Bronchial epithelial cell (primary cell): Measurements from ENCODE around the gene PLXNA4. TPM values are rescaled to one million over a fixed set of nuclear protein-coding genes. Genes with fewer than 3 reads are reported as not detected.
A peak's percentile ranks its signal among the peaks of the same experiment; 100 is the strongest.

Experiments used
- DNase-seq: peaks from one replicate; pipeline ENCODE4 v3.0.0-alpha.2; 2010; ENCODE audit warnings: low read depth
- FAIRE-seq: peaks from 2 replicates; lab custom pipeline; 2011; peaks lifted over from hg19 to GRCh38; lab: Jason Lieb, UNC
- H3K27me3 ChIP-seq: 2 replicates; pipeline ENCODE4 v1.5.1; 2011; ENCODE audit warnings: low read length; ENCODE audit not compliant: control insufficient read depth, insufficient read depth
- H3K36me3 ChIP-seq: 2 replicates; pipeline ENCODE4 v1.5.1; 2011; ENCODE audit warnings: low read length; ENCODE audit not compliant: control insufficient read depth, insufficient read depth
- H3K4me3 ChIP-seq: 2 replicates; pipeline ENCODE4 v1.5.1; 2011; ENCODE audit warnings: mild to moderate bottlenecking, low read depth, low read length, control low read depth
- total RNA-seq: library from RNA; depleted of rRNA; stranded (reverse); fragments of >200 nt; gene quantifications from 2 replicates; pipeline ENCODE4 v1.2.1, GENCODE V29; 2014
- TF ChIP-seq, protein P1 (sequence below): IDR thresholded peaks from 2 replicates; pipeline ENCODE4 v1.5.1; 2011; ENCODE audit warnings: mild to moderate bottlenecking, moderate library complexity, low read length, control low read depth, inconsistent platforms; ENCODE audit not compliant: insufficient read depth, severe bottlenecking

Gene PLXNA4
- total RNA-seq, 1 donor from 2014 or later, result under 0.01 TPM

DNA sequence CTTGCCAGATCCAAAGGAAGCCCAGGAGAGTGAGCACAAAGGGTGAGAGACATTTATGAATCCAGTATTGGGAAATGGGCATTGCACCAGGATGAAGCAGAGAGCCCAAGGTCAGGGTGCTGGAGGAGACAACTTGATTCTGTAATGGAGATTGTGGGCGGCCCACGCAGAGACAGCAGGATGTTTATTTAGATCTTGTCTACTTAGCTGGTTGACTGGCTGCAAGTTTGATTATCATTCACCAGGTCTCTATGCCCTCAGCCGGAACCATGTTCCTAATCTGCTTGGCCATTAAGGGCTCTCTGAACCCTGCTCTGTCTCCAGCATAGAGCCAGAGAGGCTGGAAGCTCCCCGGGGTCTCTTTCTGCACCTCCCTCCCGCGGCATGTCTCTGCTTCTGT, 188.7 kb downstream of the PLXNA4 start:
- no peak overlapping the region for H3K4me3 ChIP-seq
- FAIRE-seq (no peak), DNase-seq (no peak)
- TF ChIP-seq, protein P1, sequence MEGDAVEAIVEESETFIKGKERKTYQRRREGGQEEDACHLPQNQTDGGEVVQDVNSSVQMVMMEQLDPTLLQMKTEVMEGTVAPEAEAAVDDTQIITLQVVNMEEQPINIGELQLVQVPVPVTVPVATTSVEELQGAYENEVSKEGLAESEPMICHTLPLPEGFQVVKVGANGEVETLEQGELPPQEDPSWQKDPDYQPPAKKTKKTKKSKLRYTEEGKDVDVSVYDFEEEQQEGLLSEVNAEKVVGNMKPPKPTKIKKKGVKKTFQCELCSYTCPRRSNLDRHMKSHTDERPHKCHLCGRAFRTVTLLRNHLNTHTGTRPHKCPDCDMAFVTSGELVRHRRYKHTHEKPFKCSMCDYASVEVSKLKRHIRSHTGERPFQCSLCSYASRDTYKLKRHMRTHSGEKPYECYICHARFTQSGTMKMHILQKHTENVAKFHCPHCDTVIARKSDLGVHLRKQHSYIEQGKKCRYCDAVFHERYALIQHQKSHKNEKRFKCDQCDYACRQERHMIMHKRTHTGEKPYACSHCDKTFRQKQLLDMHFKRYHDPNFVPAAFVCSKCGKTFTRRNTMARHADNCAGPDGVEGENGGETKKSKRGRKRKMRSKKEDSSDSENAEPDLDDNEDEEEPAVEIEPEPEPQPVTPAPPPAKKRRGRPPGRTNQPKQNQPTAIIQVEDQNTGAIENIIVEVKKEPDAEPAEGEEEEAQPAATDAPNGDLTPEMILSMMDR, result no peak
- H3K27me3 ChIP-seq, result no peaks in the 10 kb centered on the region
- no peaks in the 10 kb centered on the region for H3K36me3 ChIP-seq

DNA sequence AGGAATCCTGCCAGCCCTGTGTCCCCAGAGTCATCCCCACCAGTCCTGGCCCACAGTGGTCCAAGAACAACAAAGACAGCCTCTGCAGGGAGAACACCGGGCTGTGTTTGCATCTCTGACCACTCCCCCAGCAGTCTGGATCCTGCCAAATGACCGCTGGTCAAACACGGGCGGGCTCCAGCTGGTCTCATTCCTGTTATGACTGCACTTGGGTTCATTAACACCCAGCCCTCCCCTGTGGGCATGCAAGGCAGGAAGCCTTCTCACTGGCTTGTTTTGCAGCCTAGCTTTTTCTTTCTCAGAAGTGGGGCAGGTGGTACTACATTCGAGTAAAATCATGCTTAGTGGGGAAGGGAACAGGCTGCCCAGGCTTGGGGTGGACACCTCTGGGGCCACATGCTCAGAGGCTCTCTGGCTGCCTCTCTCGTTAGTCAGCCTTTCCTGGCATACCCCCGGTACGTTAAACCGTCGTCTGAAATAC, 190.0 kb downstream of the PLXNA4 start:
- Histone ChIP-seq H3K4me3 (no peak overlapping the region), H3K27me3 (no peaks in the 10 kb centered on the region), H3K36me3 (no peaks in the 10 kb centered on the region)
- DNase-seq (peak; percentile 13), FAIRE-seq (no peak)
- TF ChIP-seq, protein P1, result no peak

DNA sequence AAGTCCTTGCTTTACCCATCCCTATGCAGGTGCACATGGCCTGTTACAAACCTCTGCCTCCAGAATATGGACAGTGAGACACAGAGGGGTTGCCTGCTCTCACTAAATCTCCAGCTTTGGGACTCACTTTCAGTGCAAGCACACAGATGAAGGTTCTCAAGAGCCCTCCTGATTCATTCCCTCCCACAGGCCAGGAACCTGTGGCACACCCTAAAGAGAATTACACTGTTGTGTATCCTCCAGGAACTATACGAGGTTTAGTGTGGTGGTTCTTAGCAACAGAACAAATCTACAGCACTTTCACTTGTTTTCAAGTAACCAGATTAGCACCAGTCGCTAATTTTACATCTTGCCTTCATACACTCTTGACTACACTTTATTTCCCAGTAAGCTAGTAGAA, 192.3 kb downstream of the PLXNA4 start:
- FAIRE-seq, result no peak
- Histone ChIP-seq H3K4me3 (no peak overlapping the region), H3K27me3 (no peaks in the 10 kb centered on the region), H3K36me3 (no peaks in the 10 kb centered on the region)
- DNase-seq, result no peak
- TF ChIP-seq, protein P1, result no peak

DNA sequence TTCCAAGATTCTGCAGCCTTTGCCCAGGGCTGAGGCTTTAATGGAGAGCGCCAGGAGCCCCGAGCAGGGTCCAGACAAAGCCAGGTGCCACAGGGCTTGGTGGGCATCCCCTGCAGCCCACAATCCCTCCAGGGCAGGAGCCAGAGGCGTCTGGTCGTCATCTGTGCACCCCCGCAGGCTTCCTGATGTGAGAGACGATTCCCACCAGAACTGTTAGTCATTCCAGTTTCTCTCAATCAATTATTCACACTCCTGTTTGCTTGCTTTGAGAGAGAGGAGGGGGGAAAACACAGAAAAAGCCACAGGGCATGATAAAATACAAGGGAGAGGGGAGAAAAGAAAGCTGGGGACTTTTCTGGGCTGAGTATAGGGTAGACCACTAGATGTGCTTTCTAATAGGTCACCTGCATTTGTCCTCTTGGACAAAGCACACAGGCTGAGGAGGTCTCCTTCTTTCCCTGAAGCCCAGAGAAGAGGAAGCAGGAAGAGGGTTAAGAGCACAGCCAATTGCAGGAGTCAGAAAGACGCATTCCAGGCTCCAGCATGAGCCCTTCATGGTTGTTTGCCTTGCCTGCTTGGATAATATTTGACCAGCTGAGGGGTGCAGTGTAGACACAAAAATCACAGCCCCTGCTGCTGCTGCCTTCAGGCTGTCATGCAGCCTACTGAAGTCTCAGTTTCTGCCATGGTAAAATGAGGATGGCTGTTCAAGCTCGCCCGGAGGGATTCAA, 194.4 kb downstream of the PLXNA4 start:
- TF ChIP-seq, protein P1, result no peak
- DNase-seq, result no peak
- FAIRE-seq, result no peak
- H3K4me3 ChIP-seq, result no peak overlapping the region
- H3K27me3 ChIP-seq, result no peaks in the 10 kb centered on the region
- no peaks in the 10 kb centered on the region for H3K36me3 ChIP-seq

DNA sequence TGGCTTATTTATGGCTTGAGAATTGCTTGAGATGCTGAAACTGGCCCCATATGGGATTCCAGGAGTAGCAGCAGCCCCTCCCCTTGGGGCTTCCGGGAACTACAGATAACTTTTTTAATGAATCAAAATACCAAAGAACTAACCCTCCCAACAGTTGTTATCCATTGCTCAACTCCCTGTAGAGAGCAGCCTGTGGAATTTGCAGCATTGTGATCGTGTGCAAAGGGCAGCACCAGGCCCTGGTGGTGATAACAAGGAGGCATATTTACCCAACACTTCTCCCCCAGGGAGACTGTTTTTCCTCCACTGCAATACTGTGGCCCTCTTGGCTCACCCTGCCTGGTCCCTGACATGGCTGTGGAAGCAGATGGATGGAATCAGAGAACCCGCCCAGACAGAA, 196.2 kb downstream of the PLXNA4 start:
- Histone ChIP-seq H3K4me3 (no peak overlapping the region), H3K36me3 (no peaks in the 10 kb centered on the region), H3K27me3 (no peaks in the 10 kb centered on the region)
- DNase-seq (no peak), FAIRE-seq (no peak)
- TF ChIP-seq, protein P1, result no peak
